CMK (cell line): ENCODE data around the gene MPST.

Source experiments
- DNase-seq: peaks from one replicate; pipeline ENCODE4 v3.0.0-alpha.2; 2010; ENCODE audit warnings: low read depth

The MPST gene

DNA sequence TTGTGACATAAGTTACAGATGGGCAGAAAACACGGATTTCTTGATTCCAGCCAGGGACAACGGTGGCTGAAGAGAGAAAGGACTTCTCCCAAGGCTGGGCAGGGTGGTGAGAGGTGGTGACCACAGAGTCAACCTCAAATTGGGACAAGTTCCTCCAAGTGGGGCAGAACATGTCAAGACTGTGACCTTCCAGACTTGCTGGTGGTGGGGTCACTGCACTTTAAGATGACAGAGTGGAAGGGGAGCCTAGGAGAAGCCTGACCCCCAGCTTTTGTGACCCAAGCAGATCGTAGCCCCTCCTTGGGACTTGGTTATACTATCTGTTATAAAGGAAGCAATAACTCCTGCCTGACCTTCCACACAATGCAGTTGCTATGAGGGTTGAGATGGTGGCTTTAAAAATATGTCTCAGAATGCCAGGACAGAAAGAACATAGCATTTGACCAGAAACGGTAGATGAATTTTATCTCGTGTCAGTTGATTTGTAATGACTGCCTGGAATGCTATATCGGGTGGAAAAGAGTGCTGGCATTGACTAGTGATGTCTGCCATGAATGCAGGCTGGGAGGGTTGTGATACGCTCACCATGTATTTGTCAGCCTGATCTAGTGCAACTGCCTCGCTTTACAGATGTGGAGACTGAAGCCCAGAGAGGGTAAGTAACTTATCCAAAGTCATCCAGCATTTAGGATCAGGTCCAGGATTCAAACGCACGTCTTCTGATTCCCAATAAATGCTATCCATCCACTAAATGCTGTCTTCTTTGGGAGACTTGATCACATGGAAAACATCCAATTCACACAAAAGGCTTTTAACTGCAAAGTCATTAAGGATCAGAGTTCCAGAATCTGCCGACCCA is 18.6 kb upstream of the MPST start:
- no peak for DNase-seq

DNA sequence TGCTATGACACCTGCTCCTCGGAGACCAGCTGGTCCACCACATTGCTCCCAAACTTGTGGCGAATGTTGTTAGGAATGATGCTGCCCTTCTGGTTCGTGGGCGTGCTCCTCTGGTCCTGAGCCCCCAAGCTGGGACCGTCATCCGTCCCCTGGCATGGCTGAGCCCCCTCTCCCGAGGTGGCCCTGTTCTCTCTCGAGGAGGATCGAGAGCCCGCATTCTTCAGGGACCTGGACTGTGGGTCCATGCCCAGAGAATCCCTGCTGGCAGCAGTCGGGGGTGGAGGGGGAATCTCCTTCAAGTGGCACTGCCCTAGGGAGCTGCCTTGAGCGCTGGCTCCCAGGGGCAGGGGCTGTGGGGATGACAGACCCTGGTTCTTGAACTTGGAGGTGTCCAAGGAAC is 17.7 kb upstream of the MPST start:
- no peak for DNase-seq

DNA sequence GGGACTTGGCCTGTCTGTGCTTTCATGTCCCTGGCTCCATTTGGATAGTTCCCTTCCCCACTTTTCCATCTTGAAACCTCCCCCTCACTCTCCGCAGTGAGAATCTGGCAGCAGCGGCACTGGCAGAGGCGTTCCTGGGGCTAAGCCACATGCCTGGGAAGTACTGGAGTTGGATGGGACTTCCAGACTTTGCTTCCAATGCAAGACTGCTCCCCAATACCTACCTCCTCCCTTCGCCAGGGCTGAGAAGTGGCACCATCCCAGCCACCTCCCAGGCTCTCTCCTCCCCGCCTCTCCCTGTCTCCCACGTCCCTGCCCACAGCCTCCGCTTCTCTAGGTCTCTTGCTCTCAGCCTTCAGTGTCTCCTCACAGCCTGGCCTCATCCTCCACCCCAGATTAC is 16.9 kb upstream of the MPST start:
- DNase-seq = no peak

DNA sequence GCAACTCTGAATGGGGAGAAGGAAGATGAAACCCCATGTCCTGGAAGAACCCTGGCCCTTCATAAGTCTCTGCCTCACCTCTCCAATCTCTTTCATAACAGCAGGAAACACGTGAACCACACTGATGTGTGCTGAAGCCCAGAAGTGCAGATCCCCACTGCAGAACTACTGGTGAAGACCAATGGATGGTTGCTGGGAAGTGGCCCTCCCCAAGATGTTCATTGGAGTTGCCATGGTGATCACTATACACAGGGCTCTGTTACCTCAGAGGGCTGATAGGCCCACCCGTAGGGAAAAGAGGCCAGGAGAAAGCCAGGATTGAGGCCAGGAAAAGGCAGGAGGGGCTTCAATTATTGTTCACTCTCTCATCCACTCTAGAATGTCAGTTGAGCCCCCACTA is 11.9 kb upstream of the MPST start:
- no peak for DNase-seq

DNA sequence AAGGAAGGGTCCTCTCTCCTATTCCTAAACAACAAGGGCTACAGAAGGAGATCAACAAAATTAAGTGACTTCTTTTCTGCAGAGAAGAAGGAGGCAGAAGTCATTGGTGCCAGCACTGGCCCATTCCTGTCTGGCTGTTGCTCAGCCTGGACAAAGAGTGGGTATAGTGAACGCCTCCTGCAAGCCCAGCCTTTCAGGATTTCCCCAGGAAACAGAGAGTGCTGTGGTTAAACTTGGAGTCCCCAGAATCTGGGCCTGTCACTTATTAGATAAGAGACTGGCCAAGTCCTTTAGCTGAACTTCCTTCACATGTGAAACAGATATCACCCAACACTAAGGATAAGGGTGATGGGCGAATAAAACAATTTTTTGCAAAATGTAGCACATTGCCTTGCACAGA is 11.2 kb upstream of the MPST start:
- no peak for DNase-seq

DNA sequence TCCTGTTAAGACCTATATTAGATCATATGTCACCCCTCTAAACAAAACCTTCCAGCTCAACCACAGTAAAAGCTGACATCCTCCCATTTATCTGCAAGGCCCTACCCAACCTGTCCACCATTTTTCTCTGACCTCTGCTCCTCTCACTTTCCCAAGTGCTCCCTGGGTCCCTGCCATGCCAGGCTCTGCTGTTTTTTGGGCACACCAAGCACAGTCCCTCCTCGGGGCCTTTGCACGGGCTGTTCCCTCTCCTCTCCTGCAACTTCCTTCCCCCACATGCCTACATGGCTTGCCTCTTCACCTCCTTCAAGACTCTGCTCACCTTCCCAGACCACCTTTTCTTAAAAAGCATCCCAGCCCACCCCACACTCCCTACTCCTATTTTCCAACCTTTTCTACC is 10.1 kb upstream of the MPST start:
- no peak for DNase-seq

DNA sequence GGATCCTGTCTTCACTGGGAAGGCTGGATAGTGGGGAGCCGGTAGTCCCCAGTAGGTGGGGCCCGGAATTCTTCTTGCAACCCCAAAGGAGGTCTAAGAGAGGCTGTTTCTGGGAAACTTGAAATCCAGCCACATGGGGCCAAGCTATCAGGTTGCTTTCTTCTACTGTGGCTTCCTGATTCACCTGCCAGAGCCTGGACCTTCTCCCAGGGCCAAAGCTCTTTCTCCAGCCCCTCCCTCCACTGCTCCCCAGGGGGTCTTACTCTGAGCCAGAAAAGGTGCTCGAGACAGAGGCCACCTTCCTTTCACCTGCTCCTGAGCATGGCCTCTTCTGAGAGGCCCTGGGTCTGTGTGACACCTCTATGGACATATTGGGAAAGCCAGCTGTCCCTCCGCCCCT is 9.4 kb upstream of the MPST start:
- no peak for DNase-seq

DNA sequence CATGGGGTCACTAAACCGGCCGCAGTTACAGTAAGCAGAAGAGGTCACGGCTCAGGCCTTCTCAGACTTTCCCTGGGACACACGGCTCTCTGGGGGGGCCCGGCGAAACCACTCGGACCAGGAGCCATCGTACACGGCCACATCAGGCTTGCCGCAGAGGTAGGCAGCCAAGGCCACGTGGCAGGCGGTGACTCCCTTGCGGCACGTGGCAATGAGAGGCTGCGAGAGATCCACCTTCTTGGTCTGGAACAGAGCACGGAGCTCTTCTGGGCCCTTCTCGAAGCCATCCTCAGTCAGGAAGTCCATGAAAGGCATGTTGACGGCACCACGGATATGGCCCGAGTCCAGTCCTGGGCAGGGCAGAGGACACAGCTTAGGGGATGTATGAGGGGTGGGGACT is 8.6 kb upstream of the MPST start:
- DNase-seq = no peak

DNA sequence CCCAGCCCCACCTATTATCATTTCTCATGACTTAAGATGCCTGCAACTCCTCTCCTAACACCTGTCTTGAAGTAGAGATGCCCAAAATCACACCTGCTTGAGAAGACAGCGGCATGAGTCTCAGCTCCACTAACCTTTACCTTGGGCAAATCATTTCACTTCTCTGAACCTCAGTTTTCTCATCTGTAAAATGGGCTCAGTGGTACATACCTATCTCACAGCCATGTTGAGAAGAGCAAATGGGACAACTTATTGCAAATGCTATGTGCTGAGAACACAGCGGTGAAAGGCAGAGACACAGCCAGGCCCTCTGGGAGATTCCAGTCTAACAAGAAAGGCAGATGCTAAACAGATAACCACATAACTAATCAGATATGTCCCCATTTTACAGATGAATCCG is 8.1 kb upstream of the MPST start:
- DNase-seq = no peak

DNA sequence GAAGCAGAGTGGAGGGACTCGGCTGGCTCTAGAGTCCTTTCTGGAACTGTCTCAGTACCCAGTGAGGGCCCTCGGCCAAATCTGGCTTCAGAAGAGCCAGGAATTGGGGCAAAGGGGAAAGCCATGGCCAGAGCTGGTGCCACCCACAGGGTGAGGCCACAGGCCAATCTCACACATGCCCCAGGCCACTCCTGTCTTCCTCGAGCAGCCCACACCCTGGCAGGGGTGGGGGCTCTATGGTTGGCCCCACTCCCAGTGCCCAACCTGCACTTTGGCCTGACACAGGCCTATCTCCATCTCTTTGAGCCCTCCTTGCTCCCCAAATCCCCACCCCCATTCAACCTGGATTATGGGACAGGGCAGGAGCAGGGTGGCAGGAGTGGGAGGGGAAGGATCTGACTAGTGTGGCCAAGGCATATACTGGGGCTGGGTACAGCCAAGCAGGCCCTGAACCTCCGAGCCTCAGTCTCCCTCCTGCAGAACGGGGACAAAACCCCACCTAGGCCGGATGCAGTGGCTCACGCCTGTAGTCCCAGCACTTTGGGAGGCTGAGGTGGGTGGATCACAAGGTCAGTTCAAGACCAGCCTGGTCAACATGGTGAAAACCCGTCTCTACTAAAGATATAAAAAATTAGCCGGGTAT is 7.2 kb upstream of the MPST start:
- DNase-seq = no peak

DNA sequence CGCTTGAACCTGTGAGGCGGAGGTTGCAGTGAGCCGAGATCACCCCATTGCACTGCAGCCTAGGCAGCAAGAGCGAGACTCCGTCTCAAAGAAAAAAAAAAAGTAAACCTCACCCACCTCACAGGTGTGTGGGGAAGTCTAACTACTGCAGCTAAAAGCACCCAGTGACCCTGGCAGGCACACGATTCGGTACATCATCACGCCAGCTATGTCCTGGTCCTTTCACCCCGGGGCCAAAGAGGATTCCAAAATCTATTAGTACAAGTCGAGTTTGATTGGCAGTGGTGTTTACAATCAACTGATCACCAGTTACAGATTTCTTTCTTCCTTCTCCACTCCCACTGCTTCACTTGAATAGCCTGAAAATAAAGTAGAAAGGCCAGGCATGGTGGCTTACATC is 6.6 kb upstream of the MPST start:
- no peak for DNase-seq

DNA sequence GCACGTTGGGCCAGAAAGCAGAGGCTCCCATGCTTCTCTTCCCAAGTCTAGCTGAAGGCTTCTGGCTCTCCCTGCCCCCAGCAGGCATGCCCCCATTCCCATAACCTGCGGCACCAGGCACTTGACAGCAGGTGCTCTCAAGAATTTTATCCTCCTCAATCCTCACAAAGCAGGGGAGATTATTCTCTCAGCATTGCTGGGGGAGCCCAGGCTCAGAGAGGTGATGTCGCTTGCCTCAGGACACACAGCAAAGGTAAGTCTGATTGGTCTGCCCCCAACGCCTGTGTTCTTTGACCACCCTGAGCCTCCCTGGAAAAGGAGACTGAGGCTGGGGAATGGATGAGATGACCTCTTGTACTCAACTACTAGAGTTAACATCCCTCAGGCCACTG is 5.1 kb upstream of the MPST start:
- DNase-seq = no peak

DNA sequence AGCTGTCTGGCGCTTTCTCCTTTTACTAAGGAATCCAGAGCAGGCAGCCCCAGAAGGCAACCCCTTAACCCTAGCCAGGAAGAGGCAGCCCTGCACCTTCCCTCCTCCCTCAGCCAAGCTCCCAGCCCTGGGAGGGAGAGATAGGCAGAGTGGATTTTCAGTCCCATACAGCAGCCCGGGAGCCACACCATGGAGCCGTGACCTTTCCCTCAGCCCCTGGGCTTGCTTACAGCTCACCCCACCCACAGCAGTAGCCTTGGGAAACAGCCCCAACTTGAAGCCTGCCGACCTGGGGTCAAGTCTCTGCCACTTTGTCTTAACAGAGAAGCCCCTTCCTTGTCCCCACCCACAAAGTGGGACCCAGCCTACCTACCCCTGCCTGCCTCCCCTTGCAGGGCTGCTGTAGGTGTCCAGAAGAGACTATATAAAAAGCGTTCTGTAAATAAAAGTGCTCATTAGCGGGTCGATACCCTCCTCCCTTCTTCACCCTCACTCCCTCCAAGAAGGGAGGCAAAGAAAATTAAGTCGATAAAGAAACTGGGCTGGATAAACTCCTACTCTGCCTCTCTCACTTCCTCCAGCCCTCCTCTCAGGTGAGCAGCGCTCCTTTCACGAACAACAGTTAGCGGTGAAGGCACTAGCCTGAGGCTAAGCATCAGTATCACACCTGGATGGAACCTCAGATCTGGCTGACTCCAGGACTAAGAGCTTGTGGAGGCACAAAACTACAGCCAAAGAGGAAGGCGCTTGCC is 4.5 kb upstream of the MPST start:
- no peak for DNase-seq

DNA sequence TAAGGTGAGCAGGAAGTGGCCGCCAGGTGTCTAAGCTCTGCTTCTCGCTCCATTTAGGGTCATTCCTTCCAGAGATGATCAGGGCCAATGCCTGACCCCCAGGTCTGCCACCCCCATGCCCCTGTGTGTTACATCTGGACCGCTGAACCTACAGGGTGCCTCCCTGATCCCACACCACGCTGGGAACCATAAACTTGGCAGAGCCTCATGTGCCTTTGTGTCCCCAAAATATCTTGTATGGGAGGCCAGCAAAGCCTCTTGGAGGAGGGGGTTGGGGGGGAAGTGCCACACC is 4.0 kb upstream of the MPST start:
- no peak for DNase-seq

DNA sequence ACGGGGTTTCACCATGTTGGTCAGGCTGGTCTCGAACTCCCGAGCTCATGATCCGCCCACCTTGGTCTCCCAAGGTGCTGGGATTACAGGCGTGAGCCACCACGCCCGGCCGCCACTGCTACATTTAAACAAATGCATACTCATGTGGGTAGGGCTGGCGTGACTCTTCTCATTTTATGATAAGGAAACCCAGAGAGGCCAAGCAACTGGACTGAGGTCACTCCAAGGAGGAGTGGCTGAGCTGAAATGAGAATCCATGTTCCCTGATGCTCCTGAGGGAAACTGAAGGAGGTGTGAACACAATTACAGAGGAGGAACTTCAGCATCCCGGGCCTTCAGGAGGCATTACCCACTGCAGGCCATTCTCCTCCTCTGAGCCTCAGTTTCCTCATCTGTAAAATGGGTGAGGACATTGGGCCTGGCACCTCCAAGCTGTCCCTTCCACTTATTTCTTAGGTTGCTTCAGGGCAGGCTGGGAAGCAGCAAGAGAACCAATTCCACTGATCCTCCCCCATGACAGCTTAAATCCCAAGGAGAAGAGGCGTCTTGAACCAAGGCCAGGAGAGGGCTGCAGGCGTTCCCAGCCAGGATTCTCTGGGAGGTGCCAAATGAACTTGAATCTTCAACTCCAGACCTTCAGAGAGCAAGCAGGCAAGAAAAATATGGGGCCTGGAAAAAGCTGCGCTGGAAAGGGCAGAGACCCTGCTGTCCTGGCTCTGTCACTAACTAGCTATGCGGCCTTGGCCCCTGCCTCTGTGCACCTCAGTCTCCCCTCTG is 3.2 kb upstream of the MPST start:
- no peak for DNase-seq

DNA sequence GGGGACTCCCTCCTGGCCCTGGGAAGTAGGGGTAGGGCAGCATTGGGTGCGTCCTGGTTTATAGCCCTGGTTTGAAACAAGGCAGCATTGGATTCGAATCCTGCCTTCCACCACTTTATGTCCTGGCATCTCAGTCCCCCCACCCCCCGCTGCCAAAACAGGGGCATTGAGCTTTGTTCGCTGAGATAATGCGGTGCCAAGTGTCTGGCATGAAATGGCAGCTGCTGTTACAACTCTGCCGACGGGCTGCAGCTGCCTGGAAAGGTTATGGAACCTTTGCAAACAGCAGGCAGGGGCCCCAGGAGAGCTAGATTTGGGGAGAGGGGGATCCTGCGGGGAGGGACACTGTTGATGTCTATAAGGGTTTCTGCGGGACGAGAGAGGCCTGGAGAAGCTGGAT is 2.2 kb upstream of the MPST start:
- no peak for DNase-seq

DNA sequence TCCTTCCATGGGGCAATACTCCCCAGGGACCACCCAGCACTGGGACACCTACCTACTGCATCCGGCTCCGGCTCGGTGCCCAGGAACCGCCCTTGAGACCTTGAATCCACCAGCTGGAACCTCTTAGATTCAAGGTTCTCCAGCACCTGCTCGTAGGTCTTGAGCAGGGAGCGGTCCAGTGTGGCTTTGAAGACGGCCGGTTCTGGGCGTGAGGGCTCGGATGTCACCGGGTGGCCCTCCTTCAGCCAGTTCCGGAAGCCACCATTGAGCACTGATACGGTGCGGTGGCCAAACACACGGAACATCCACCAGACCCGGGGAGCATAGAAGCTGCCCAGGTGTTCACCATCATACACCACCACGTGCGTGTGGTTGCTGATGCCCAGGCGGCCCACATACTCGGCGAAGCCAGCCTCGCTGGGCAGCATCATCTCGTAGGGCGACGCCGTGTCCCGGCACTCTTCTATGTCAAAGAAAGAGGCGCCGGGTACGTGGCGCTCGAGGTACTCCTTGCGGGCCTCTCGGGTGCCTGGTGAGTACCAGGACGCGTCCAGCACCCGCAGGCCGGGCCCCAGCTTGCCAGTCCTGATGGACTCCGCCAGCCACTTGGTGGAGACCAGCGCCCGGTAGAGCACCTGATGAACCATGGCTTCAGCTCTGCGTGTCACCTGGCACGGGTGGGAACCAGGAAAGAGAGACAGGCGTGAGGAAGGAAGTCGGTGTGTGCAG is 1.3 kb upstream of the MPST start:
- no peak for DNase-seq

DNA sequence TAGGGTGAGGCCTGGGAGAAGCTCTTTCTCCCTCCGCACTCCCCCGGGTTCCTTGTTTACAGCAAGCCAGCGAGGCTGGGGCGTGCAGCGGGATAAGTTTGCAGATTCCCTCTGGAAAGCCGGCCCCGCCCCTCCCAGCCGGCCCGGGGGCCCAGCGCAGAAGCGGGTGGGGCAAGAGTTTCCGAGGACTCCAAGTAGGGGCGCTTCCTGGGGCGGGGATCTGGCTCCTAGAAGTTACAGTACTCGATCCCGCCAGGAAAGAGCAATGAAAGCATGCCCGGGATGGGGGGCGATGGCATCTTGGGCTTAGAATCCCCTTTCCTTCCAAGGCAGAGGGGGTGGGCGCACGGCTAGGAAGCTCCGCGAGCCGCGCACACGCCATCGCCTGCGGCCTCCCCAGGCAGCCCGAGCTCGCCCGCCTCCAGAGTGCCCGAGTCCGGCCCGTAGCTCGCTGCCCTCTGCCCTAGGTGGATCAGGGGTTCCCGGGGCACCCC is 680 bp upstream of the MPST start:
- no peak for DNase-seq

DNA sequence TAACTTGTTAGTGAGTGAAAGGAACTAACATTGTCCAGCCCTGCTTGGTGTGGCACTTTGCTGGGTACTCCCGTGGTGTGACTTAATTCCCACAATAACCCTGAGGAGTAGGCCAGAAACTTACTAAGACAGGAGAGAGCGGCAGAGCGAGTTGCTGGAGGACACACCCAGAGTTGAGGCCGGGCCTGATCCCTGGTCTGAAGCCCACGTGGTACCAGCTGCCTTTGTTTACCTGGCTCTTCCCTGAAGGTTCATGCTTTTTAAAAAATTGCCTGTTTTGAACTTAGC is 594 bp downstream of the MPST start:
- DNase-seq = no peak

DNA sequence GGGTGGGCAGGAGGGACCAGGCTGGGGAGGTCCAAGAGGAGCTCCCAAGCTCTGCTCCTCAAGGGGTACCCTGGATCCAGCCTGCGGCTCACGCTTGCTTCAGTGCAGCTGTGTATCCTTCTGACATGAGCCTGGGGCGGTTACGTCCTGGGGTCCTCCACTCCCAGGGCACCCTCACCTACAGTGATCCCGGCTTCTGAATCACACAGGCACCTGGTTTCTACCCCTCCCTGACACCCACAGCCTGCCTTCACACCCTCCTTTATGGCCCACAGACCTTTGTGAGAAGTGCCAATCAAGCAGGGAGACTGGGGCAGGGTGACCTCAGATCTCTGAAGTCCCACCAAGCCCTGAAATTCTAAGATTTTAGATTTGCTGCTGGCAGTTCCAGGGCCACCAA is 1.5 kb downstream of the MPST start:
- no peak for DNase-seq

DNA sequence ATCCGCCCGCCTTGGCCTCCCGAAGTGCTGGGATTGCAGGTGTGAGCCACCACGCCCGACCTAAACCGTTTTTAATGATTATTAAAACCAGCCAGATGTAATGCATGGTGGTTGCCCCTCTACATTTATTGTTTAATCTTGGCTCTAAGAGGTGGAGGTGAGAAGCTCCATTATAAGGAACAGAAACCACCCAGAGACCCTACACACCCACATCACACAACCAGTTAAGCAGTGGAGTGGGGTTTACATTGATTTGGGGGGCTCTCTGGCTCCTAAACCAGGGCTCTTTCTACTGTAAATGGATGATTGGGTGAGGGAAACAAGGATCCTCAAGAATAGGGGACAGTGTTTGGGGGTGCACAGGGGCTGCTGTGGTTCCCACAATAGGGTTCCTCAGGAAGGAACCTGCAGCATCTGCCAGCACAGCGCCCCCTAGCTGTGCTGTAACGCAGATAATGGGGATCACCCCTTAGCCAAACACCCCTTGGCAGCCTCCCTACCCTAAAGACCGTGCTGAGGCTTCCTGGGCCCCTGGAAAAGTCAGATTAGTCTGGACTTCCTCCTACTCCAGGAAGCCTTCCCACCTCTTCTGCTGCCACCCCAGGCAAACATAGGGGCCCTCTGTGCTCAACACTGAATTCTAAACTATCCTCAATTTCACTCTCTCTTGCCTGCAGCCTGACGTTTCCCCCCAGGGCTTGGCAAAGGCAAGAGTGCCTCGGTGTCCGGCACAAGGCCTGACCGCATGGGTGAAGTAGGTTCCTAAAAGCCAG is 2.4 kb downstream of the MPST start:
- peak; percentile 65 for DNase-seq
